ENCODE measurements around the gene SLC6A6. TPM values are rescaled to one million over a fixed set of nuclear protein-coding genes. Genes with fewer than 3 reads are reported as not detected.

The SLC6A6 gene
- total and polyA plus RNA-seq, 4 donors: 0.92 to 7.2 (median 2.9) TPM

DNA sequence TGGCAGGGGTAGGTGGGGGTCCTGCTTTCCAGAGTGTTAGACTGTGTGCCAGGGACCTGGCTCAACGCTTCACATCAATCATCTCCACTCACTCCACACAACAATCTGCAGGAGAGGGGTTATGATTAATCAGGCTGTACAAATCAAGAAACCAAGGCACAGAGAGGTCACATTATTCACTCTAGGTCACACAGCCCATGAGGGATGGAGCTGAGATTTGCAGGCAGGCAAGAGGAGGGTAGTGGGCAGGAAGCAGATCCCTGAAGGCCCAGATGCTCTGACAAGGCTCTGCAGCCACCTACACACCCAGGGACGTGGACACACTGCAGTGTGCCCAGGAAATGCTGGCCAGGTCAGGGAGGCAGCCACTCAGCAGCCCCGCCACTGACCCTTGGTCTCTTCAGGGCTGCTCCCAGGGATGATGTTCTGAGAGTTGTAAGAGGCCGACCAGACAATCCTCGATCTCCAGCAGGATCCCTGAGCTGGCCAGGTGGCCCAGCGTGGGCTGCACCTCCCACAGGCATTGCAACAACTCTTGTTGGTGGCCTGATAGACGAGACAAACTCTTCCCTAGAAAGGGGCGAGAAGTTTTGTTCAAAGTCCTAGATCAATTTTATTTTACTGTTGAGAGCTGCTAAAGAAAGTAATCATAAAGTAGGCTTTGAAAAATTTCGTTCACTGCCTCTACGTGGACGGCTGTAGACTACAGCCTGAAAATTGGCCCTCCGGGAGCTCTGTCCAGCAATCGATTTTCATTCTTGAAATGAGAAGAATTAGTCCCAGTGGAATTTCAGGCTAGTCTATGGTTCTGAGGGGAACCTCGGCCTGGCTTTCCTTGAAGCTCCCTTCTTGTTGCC is 4.2 kb upstream of the SLC6A6 start:
- Histone ChIP-seq H3K9ac (ENCODE audit: low read depth in 1 of 2, low read length in 2 of 2) (no peak overlapping the region), H3K4me1 (ENCODE audit: control insufficient read depth in 4 of 4, insufficient read depth in 4 of 4, low read length in 3 of 4) (peaks cover 3 to 21% (median 5%) of the 10 kb centered on the region in 4 donors), H3K4me3 (ENCODE audit: low read depth in 1 of 3, low read length in 3 of 3) (no peak overlapping the region), H3K9me3 (ENCODE audit: control insufficient read depth in 4 of 4, low read length in 3 of 4) (no peaks in the 10 kb centered on the region), H3K36me3 (ENCODE audit: control insufficient read depth in 4 of 4, insufficient read depth in 3 of 4, low read depth in 1 of 4, low read length in 3 of 4) (no peaks in the 10 kb centered on the region), H3K27ac (ENCODE audit: low read depth in 1 of 2, low read length in 2 of 2) (no peak overlapping the region), H3K27me3 (ENCODE audit: control insufficient read depth in 4 of 4, insufficient read depth in 4 of 4, low read length in 3 of 4) (peaks cover 0 to 11% (median 0%) of the 10 kb centered on the region in 4 donors)
- no peak for TF ChIP-seq TAF1 (conservative IDR thresholded peaks at IDR 0.05)
- TF ChIP-seq, protein P1, sequence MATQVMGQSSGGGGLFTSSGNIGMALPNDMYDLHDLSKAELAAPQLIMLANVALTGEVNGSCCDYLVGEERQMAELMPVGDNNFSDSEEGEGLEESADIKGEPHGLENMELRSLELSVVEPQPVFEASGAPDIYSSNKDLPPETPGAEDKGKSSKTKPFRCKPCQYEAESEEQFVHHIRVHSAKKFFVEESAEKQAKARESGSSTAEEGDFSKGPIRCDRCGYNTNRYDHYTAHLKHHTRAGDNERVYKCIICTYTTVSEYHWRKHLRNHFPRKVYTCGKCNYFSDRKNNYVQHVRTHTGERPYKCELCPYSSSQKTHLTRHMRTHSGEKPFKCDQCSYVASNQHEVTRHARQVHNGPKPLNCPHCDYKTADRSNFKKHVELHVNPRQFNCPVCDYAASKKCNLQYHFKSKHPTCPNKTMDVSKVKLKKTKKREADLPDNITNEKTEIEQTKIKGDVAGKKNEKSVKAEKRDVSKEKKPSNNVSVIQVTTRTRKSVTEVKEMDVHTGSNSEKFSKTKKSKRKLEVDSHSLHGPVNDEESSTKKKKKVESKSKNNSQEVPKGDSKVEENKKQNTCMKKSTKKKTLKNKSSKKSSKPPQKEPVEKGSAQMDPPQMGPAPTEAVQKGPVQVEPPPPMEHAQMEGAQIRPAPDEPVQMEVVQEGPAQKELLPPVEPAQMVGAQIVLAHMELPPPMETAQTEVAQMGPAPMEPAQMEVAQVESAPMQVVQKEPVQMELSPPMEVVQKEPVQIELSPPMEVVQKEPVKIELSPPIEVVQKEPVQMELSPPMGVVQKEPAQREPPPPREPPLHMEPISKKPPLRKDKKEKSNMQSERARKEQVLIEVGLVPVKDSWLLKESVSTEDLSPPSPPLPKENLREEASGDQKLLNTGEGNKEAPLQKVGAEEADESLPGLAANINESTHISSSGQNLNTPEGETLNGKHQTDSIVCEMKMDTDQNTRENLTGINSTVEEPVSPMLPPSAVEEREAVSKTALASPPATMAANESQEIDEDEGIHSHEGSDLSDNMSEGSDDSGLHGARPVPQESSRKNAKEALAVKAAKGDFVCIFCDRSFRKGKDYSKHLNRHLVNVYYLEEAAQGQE (IDR thresholded peaks at IDR 0.05): peak; percentile 68
- DNase-seq (ENCODE audit: low spot score): no peak
- 73% methylated on average over 14 of the region's 14 CpGs for WGBS

DNA sequence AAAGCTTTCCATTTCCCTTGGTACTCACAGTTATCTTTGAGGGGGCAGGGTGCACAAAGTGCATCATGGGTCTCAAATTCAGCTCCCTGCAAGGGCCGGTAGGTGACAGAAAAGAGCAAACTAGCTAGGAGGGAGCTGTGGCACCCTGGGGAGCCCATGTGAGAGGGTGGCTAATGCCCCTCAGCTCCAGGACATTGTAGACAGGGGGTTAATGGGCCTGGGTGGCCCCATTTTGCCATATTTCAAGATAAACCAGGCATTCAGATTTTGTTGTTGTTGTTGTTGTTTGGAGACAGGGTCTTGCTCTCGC is 3.7 kb upstream of the SLC6A6 start:
- Histone ChIP-seq H3K9me3 (ENCODE audit: control insufficient read depth in 4 of 4, low read length in 3 of 4) (no peaks in the 10 kb centered on the region), H3K36me3 (ENCODE audit: control insufficient read depth in 4 of 4, insufficient read depth in 3 of 4, low read depth in 1 of 4, low read length in 3 of 4) (no peaks in the 10 kb centered on the region), H3K9ac (ENCODE audit: low read depth in 1 of 2, low read length in 2 of 2) (no peak overlapping the region), H3K27me3 (ENCODE audit: control insufficient read depth in 4 of 4, insufficient read depth in 4 of 4, low read length in 3 of 4) (peaks cover 0 to 17% (median 0%) of the 10 kb centered on the region in 4 donors), H3K4me3 (ENCODE audit: low read depth in 1 of 3, low read length in 3 of 3) (no peak overlapping the region), H3K27ac (ENCODE audit: low read depth in 1 of 2, low read length in 2 of 2) (no peak overlapping the region), H3K4me1 (ENCODE audit: control insufficient read depth in 4 of 4, insufficient read depth in 4 of 4, low read length in 3 of 4) (peaks cover 3 to 23% (median 6%) of the 10 kb centered on the region in 4 donors)
- 86% methylated on average over 2 of the region's 2 CpGs for WGBS
- no peak for DNase-seq (ENCODE audit: low spot score)
- TF ChIP-seq NR2F2 (IDR thresholded peaks at IDR 0.05): no peak
- TF ChIP-seq, protein P2, sequence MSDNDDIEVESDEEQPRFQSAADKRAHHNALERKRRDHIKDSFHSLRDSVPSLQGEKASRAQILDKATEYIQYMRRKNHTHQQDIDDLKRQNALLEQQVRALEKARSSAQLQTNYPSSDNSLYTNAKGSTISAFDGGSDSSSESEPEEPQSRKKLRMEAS (IDR thresholded peaks at IDR 0.05): no peak
- TF ChIP-seq YY1 (IDR thresholded peaks at IDR 0.05): no peak
- no peak for TF ChIP-seq FOXA1 (IDR thresholded peaks at IDR 0.05)
- TF ChIP-seq, protein P1 (IDR thresholded peaks at IDR 0.05): no peak
- no peak for TF ChIP-seq SP1 (IDR thresholded peaks at IDR 0.05)
- TF ChIP-seq HNF4A (conservative IDR thresholded peaks at IDR 0.05): no peak
- TF ChIP-seq, protein P3, sequence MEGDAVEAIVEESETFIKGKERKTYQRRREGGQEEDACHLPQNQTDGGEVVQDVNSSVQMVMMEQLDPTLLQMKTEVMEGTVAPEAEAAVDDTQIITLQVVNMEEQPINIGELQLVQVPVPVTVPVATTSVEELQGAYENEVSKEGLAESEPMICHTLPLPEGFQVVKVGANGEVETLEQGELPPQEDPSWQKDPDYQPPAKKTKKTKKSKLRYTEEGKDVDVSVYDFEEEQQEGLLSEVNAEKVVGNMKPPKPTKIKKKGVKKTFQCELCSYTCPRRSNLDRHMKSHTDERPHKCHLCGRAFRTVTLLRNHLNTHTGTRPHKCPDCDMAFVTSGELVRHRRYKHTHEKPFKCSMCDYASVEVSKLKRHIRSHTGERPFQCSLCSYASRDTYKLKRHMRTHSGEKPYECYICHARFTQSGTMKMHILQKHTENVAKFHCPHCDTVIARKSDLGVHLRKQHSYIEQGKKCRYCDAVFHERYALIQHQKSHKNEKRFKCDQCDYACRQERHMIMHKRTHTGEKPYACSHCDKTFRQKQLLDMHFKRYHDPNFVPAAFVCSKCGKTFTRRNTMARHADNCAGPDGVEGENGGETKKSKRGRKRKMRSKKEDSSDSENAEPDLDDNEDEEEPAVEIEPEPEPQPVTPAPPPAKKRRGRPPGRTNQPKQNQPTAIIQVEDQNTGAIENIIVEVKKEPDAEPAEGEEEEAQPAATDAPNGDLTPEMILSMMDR (IDR thresholded peaks at IDR 0.05; ENCODE audit: low read depth, low read length, missing input control): no peak
- TF ChIP-seq HNF4G (IDR thresholded peaks at IDR 0.05): no peak
- TF ChIP-seq GABPA (IDR thresholded peaks at IDR 0.05 in 1 of 2, conservative IDR thresholded peaks at IDR 0.05 in 1 of 2): no peak

All from liver (tissue), 9 donors.